HepG2 (cell line): ENCODE measurements around the gene ADARB1.

ENCODE experiments used
- MAFG ChIP-seq: sonication (generic); formaldehyde crosslinking; IDR thresholded peaks from 2 replicates; pipeline ENCODE4 v1.5.1; 2020; ENCODE audit warnings: mild to moderate bottlenecking, missing genetic modification reagents
- NFYB ChIP-seq: sonication (generic); formaldehyde crosslinking; IDR thresholded peaks from 2 replicates; pipeline ENCODE4 v1.4.0; 2020; ENCODE audit warnings: missing genetic modification reagents
- POLR2A ChIP-seq, 2 experiments: IDR thresholded peaks; 2 replicates each; pipeline ENCODE4 v1.6.1; 2011; ENCODE audit warnings: low read depth in 2 of 2, low read length in 2 of 2, mild to moderate bottlenecking in 1 of 2, moderate library complexity in 1 of 2; ENCODE audit not compliant: insufficient read depth in 1 of 2
- SP1 ChIP-seq, 2 experiments: fragments of 450-650 bp in 1 of 2; sonication (generic) in 1 of 2; formaldehyde crosslinking in 1 of 2; IDR thresholded peaks; 2 replicates each; pipeline versions ENCODE4 v1.4.0 to v1.6.1; 2016 to 2020; ENCODE audit warnings: missing genetic modification reagents in 1 of 2
- TF ChIP-seq, protein P1 (sequence below): IDR thresholded peaks from 2 replicates; pipeline ENCODE4 v1.6.1; 2018; ENCODE audit warnings: missing genetic modification reagents
- TF ChIP-seq, protein P2 (sequence below): sonication (generic); formaldehyde crosslinking; IDR thresholded peaks from 2 replicates; pipeline ENCODE4 v1.5.0; 2020; ENCODE audit warnings: mild to moderate bottlenecking, missing genetic modification reagents, moderate library complexity
- TF ChIP-seq, protein P3 (sequence below): sonication (generic); formaldehyde crosslinking; IDR thresholded peaks from 2 replicates; pipeline ENCODE4 v1.4.0; 2020; ENCODE audit warnings: mild to moderate bottlenecking, missing genetic modification reagents

DNA sequence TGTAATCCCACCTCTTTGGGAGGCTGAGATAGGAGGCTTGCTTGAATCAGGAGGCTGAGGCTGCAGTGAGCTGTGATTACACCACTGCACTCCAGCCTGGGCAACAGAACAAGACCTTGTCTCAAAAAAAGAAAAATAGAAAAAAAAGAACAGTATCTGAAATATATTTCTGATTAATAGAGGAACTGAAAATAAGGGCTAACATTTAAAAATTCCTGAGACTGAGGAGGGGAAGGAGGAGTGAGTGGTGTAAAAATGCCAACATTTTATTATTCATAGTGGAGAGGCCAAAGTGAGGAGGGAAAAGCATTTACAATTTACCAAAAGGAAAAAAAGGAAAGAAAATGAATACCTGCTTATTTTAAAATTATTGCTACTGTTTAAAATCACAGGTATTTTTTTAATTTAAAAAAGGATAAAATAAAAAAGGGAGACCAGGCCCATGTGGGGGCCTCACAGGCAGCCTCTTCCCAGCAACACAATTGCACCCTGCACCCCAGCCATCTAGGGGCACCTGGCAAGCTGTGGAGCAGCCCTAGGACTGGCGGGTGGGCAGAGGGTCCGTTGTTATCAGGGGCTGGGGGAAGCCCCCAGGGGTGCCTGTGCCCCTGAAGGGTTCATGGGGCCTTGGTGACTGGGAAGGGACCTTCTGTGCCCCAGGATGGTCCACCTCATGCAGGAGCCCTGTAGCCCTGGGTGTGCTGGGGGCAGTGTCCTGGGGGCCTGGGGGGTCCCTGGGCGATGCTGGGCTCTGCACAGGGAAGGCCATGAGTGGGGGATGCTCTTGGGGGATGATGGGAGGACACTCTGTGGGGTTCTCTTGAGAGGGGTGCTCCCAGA is 34.8 kb upstream of the ADARB1 start:
- TF ChIP-seq POLR2A (IDR thresholded peaks at IDR 0.05; ENCODE audit: insufficient read depth in 1 of 2, low read depth in 2 of 2, low read length in 2 of 2) (no peak), NFYB (CRISPR knock-in tag) (no peak), MAFG (CRISPR knock-in tag) (no peak), SP1 (IDR thresholded peaks at IDR 0.05) (no peak), SP1 (CRISPR knock-in tag; IDR thresholded peaks at IDR 0.05) (no peak)
- TF ChIP-seq, protein P1, sequence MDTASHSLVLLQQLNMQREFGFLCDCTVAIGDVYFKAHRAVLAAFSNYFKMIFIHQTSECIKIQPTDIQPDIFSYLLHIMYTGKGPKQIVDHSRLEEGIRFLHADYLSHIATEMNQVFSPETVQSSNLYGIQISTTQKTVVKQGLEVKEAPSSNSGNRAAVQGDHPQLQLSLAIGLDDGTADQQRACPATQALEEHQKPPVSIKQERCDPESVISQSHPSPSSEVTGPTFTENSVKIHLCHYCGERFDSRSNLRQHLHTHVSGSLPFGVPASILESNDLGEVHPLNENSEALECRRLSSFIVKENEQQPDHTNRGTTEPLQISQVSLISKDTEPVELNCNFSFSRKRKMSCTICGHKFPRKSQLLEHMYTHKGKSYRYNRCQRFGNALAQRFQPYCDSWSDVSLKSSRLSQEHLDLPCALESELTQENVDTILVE (CRISPR knock-in tag): no peak
- TF ChIP-seq, protein P2, sequence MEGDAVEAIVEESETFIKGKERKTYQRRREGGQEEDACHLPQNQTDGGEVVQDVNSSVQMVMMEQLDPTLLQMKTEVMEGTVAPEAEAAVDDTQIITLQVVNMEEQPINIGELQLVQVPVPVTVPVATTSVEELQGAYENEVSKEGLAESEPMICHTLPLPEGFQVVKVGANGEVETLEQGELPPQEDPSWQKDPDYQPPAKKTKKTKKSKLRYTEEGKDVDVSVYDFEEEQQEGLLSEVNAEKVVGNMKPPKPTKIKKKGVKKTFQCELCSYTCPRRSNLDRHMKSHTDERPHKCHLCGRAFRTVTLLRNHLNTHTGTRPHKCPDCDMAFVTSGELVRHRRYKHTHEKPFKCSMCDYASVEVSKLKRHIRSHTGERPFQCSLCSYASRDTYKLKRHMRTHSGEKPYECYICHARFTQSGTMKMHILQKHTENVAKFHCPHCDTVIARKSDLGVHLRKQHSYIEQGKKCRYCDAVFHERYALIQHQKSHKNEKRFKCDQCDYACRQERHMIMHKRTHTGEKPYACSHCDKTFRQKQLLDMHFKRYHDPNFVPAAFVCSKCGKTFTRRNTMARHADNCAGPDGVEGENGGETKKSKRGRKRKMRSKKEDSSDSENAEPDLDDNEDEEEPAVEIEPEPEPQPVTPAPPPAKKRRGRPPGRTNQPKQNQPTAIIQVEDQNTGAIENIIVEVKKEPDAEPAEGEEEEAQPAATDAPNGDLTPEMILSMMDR: no peak
- TF ChIP-seq, protein P3, sequence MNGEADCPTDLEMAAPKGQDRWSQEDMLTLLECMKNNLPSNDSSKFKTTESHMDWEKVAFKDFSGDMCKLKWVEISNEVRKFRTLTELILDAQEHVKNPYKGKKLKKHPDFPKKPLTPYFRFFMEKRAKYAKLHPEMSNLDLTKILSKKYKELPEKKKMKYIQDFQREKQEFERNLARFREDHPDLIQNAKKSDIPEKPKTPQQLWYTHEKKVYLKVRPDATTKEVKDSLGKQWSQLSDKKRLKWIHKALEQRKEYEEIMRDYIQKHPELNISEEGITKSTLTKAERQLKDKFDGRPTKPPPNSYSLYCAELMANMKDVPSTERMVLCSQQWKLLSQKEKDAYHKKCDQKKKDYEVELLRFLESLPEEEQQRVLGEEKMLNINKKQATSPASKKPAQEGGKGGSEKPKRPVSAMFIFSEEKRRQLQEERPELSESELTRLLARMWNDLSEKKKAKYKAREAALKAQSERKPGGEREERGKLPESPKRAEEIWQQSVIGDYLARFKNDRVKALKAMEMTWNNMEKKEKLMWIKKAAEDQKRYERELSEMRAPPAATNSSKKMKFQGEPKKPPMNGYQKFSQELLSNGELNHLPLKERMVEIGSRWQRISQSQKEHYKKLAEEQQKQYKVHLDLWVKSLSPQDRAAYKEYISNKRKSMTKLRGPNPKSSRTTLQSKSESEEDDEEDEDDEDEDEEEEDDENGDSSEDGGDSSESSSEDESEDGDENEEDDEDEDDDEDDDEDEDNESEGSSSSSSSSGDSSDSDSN (CRISPR knock-in tag): no peak
